ENCODE measurements around the gene CRYM. TPM values are rescaled to one million over a fixed set of nuclear protein-coding genes. Genes with fewer than 3 reads are reported as not detected.
"Not testable (repeated sequence)": the region's sequence is repeated elsewhere in the genome, so short reads cannot be mapped to it uniquely, and the experiment has no call there.

The CRYM gene
- total RNA-seq, 1 donor from 2014 or later = 9.4 TPM

GRCh38 chr16:21260870-21261791, 17.0 kb downstream of the CRYM start:
- TF ChIP-seq CTCF (conservative IDR thresholded peaks at IDR 0.05) = no peak
- no peak overlapping the region for H3K4me3 Mint-ChIP-seq
- H3K27ac Mint-ChIP-seq = peak overlapping the region; percentile 59
- no peaks in the 10 kb centered on the region for H3K36me3 Mint-ChIP-seq
- peaks cover 35% of the 10 kb centered on the region for H3K4me1 Mint-ChIP-seq (ENCODE audit: unreplicated experiment)
- no peaks in the 10 kb centered on the region for H3K9me3 Mint-ChIP-seq
- no peak for DNase-seq (ENCODE audit: extremely low spot score, unreplicated experiment)
- H3K27me3 Mint-ChIP-seq = no peaks in the 10 kb centered on the region

- no peak for TF ChIP-seq CTCF (conservative IDR thresholded peaks at IDR 0.05)
- H3K4me3 Mint-ChIP-seq = no peak overlapping the region
- H3K9me3 Mint-ChIP-seq = no peaks in the 10 kb centered on the region
- peaks cover 4% of the 10 kb centered on the region for H3K27me3 Mint-ChIP-seq
- H3K4me1 Mint-ChIP-seq (ENCODE audit: unreplicated experiment) = peaks cover 14% of the 10 kb centered on the region
- no peak overlapping the region for H3K27ac Mint-ChIP-seq
- DNase-seq (ENCODE audit: extremely low spot score, unreplicated experiment) = no peak
- no peaks in the 10 kb centered on the region for H3K36me3 Mint-ChIP-seq
Observed at GRCh38 chr16:21257284-21257683, 20.8 kb downstream of the CRYM start.

GRCh38 chr16:21256636-21257035, 21.5 kb downstream of the CRYM start:
- peaks cover 4% of the 10 kb centered on the region for H3K27me3 Mint-ChIP-seq
- peaks cover 14% of the 10 kb centered on the region for H3K4me1 Mint-ChIP-seq (ENCODE audit: unreplicated experiment)
- no peaks in the 10 kb centered on the region for H3K36me3 Mint-ChIP-seq
- no peak for TF ChIP-seq CTCF (conservative IDR thresholded peaks at IDR 0.05)
- H3K27ac Mint-ChIP-seq = no peak overlapping the region
- H3K9me3 Mint-ChIP-seq = no peaks in the 10 kb centered on the region
- no peak overlapping the region for H3K4me3 Mint-ChIP-seq
- DNase-seq (ENCODE audit: extremely low spot score, unreplicated experiment) = no peak

DNA sequence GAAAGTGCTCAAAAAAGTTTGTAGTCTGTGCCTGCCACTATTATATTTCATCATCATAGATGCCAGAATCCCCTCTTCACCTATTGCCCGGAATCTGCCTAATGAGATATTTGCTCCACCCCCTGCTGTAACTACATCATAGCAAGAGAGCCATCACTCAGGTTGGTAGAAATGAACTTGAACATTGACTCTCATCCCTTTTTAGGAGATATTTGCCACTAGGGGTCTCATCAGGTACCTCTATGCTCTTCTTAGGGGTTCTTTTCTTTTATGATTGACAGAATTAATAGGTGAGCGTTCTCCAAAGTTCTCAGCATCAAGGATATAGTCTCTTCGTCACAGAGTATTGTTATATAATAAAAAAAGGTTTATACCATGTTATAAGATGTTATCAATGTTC, 24.6 kb downstream of the CRYM start:
- DNase-seq (ENCODE audit: extremely low spot score, unreplicated experiment) = no peak
- peaks cover 7% of the 10 kb centered on the region for H3K27me3 Mint-ChIP-seq
- TF ChIP-seq CTCF (conservative IDR thresholded peaks at IDR 0.05) = no peak
- no peak overlapping the region for H3K27ac Mint-ChIP-seq
- H3K4me3 Mint-ChIP-seq = no peak overlapping the region
- H3K4me1 Mint-ChIP-seq (ENCODE audit: unreplicated experiment) = peaks cover 1% of the 10 kb centered on the region
- no peaks in the 10 kb centered on the region for H3K9me3 Mint-ChIP-seq
- H3K36me3 Mint-ChIP-seq = no peaks in the 10 kb centered on the region

GRCh38 chr16:21250072-21250923, 27.8 kb downstream of the CRYM start:
- peak overlapping the region; percentile 17 for H3K27ac Mint-ChIP-seq
- peaks cover 5% of the 10 kb centered on the region for H3K4me1 Mint-ChIP-seq (ENCODE audit: unreplicated experiment)
- no peak overlapping the region for H3K4me3 Mint-ChIP-seq
- DNase-seq (ENCODE audit: extremely low spot score, unreplicated experiment) = no peak
- H3K9me3 Mint-ChIP-seq = no peaks in the 10 kb centered on the region
- no peaks in the 10 kb centered on the region for H3K36me3 Mint-ChIP-seq
- no peak for TF ChIP-seq CTCF (conservative IDR thresholded peaks at IDR 0.05)
- H3K27me3 Mint-ChIP-seq = peaks cover 6% of the 10 kb centered on the region

DNA sequence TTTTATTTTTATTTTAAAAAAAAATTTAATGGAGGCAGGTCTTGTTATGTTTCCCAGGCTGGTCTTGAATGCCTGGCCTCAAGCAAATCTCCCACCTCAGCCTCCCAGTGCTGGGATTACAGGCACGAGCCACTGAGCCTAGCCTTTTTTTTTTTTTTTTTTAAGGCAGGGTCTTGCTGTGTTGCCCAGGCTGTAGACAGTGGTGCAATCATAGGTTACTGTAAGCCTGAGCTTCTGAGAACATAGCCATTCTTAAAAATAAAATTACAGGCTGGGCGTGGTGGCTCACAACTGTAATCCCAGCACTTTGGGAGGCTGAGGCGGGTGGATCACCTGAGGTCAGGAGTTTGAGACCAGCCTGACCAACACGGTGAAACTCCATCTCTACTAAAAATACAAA, 29.9 kb downstream of the CRYM start:
- not testable (repeated sequence) for DNase-seq (ENCODE audit: extremely low spot score, unreplicated experiment); H3K27ac Mint-ChIP-seq; H3K36me3 Mint-ChIP-seq; H3K9me3 Mint-ChIP-seq; H3K27me3 Mint-ChIP-seq; H3K4me3 Mint-ChIP-seq
- H3K4me1 Mint-ChIP-seq (ENCODE audit: unreplicated experiment) = peaks cover 19% of the 10 kb centered on the region
